ENCODE measurements around the gene TNNT1. TPM values are rescaled to one million over a fixed set of nuclear protein-coding genes. Genes with fewer than 3 reads are reported as not detected.

Gene TNNT1
- total and polyA plus RNA-seq, 2 experiments from 2014 or later: 11.5 to 32.1 TPM

GRCh38 chr19:55085923-55086715 lies 62.9 kb downstream of the TNNT1 start:
- WGBS (ENCODE audit: low lambda C conversion rate, missing lambda C conversion rate): 44% methylated on average over 30 of the region's 35 CpGs
- peak overlapping the region; percentile 1 for H3K4me3 ChIP-seq
- H3K4me2 ChIP-seq: peak overlapping the region; percentile 91
- peaks cover 29% of the 10 kb centered on the region for H3K27me3 ChIP-seq
- no peaks in the 10 kb centered on the region for H3K9me2 ChIP-seq (replicated peaks; ENCODE audit: insufficient read depth)
- no peaks in the 10 kb centered on the region for H3K9me3 ChIP-seq (ENCODE audit: low read depth)
- H3K36me3 ChIP-seq (replicated peaks; ENCODE audit: insufficient read depth, low read depth): no peaks in the 10 kb centered on the region
- H2AFZ ChIP-seq: no peak overlapping the region
- no peaks in the 10 kb centered on the region for H3K79me2 ChIP-seq
- no peak overlapping the region for H3K27ac ChIP-seq
- DNase-seq (ENCODE audit: low spot score): no peak
- peaks cover 15% of the 10 kb centered on the region for H4K20me1 ChIP-seq (ENCODE audit: insufficient read depth, poor library complexity, severe bottlenecking)
- H3K4me1 ChIP-seq (ENCODE audit: insufficient read depth): peaks cover 14% of the 10 kb centered on the region
- no peak for TF ChIP-seq EZH2phosphoT487 (IDR thresholded peaks at IDR 0.05; ENCODE audit: low read depth, severe bottlenecking, unreplicated experiment)
- TF ChIP-seq CTCF (IDR thresholded peaks at IDR 0.05; ENCODE audit: poor library complexity): no peak
- no peak for TF ChIP-seq EZH2 (IDR thresholded peaks at IDR 0.05; ENCODE audit: borderline replicate concordance)

- Histone ChIP-seq H3K4me3 (no peak overlapping the region), H3K4me2 (no peak overlapping the region), H3K36me3 (replicated peaks; ENCODE audit: insufficient read depth, low read depth) (no peaks in the 10 kb centered on the region), H3K27ac (no peak overlapping the region), H3K4me1 (ENCODE audit: insufficient read depth) (peaks cover 23% of the 10 kb centered on the region), H2AFZ (no peak overlapping the region), H3K79me2 (no peaks in the 10 kb centered on the region), H3K27me3 (peaks cover 39% of the 10 kb centered on the region), H3K9me3 (ENCODE audit: low read depth) (no peaks in the 10 kb centered on the region), H4K20me1 (ENCODE audit: insufficient read depth, poor library complexity, severe bottlenecking) (peaks cover 15% of the 10 kb centered on the region), H3K9me2 (replicated peaks; ENCODE audit: insufficient read depth) (no peaks in the 10 kb centered on the region)
- TF ChIP-seq EZH2phosphoT487 (IDR thresholded peaks at IDR 0.05; ENCODE audit: low read depth, severe bottlenecking, unreplicated experiment): no peak
- no peak for TF ChIP-seq EZH2 (IDR thresholded peaks at IDR 0.05; ENCODE audit: borderline replicate concordance)
- no peak for TF ChIP-seq CTCF (IDR thresholded peaks at IDR 0.05; ENCODE audit: poor library complexity)
- DNase-seq (ENCODE audit: low spot score): no peak
- WGBS (ENCODE audit: low lambda C conversion rate, missing lambda C conversion rate): 96% methylated on average over 10 of the region's 10 CpGs
Measured at GRCh38 chr19:55084416-55084815, 64.6 kb downstream of the TNNT1 start.

- H3K27ac ChIP-seq: no peak overlapping the region
- H3K4me1 ChIP-seq (ENCODE audit: insufficient read depth): peaks cover 23% of the 10 kb centered on the region
- H3K79me2 ChIP-seq: no peaks in the 10 kb centered on the region
- H3K4me3 ChIP-seq: no peak overlapping the region
- peaks cover 13% of the 10 kb centered on the region for H4K20me1 ChIP-seq (ENCODE audit: insufficient read depth, poor library complexity, severe bottlenecking)
- no peaks in the 10 kb centered on the region for H3K9me3 ChIP-seq (ENCODE audit: low read depth)
- H3K9me2 ChIP-seq (replicated peaks; ENCODE audit: insufficient read depth): no peaks in the 10 kb centered on the region
- no peak for DNase-seq (ENCODE audit: low spot score)
- no peaks in the 10 kb centered on the region for H3K36me3 ChIP-seq (replicated peaks; ENCODE audit: insufficient read depth, low read depth)
- no peak overlapping the region for H2AFZ ChIP-seq
- WGBS (ENCODE audit: low lambda C conversion rate, missing lambda C conversion rate): 85% methylated on average over 37 of the region's 42 CpGs
- peaks cover 45% of the 10 kb centered on the region for H3K27me3 ChIP-seq
- no peak for TF ChIP-seq CTCF (IDR thresholded peaks at IDR 0.05; ENCODE audit: poor library complexity)
- no peak for TF ChIP-seq EZH2 (IDR thresholded peaks at IDR 0.05; ENCODE audit: borderline replicate concordance)
- TF ChIP-seq EZH2phosphoT487 (IDR thresholded peaks at IDR 0.05; ENCODE audit: low read depth, severe bottlenecking, unreplicated experiment): no peak
- H3K4me2 ChIP-seq: no peak overlapping the region
Measured at GRCh38 chr19:55083004-55083850, 65.8 kb downstream of the TNNT1 start.

Small RNA genes lying within 50 kb of the gene (microRNA-seq; reads per million reads assigned to microRNA genes)
- not detected for gene MIR7975

Small RNA genes lying within 50 kb of the gene (small RNA-seq; reads per million reads assigned to genes)
- gene MIR7975 (not detected), gene RF01210 (not detected)

Other genes starting within 250 kb of the TNNT1 start
- gene NCR1, start 243.1 kb downstream of the TNNT1 start, total RNA-seq: 0.44 TPM in 1 of 2 replicates, not detected in the other
- not detected in 2 replicates for gene NCR1, start 243.1 kb downstream of the TNNT1 start, polyA plus RNA-seq
- gene NLRP7, start 201.7 kb downstream of the TNNT1 start, total RNA-seq: not detected in 2 replicates
- not detected in 2 replicates for gene NLRP7, start 201.7 kb downstream of the TNNT1 start, polyA plus RNA-seq
- gene NLRP2, start 182.8 kb downstream of the TNNT1 start, total RNA-seq: 37.1 and 40.2 TPM in 2 replicates
- gene NLRP2, start 182.8 kb downstream of the TNNT1 start, polyA plus RNA-seq: 16.5 and 22.1 TPM in 2 replicates
- 0.07 TPM in 1 of 2 replicates, not detected in the other for gene GP6, start 110.9 kb downstream of the TNNT1 start, total RNA-seq
- 0.24 and 0.93 TPM in 2 replicates for gene GP6, start 110.9 kb downstream of the TNNT1 start, polyA plus RNA-seq
- gene RDH13, start 86.1 kb downstream of the TNNT1 start, total RNA-seq: 14.5 and 17.3 TPM in 2 replicates
- gene RDH13, start 86.1 kb downstream of the TNNT1 start, polyA plus RNA-seq: 17.7 and 21.9 TPM in 2 replicates
- 20.5 and 25.7 TPM in 2 replicates for gene EPS8L1, start 73.3 kb downstream of the TNNT1 start, total RNA-seq
- gene EPS8L1, start 73.3 kb downstream of the TNNT1 start, polyA plus RNA-seq: 33.8 and 49.6 TPM in 2 replicates
- 69.7 and 71.8 TPM in 2 replicates for gene PPP1R12C, start 31.6 kb downstream of the TNNT1 start, total RNA-seq
- 74.5 and 83.6 TPM in 2 replicates for gene PPP1R12C, start 31.6 kb downstream of the TNNT1 start, polyA plus RNA-seq
- gene TNNI3, start 8.5 kb upstream of the TNNT1 start, total RNA-seq: 1.4 and 2.9 TPM in 2 replicates
- 1.4 and 1.6 TPM in 2 replicates for gene TNNI3, start 8.5 kb upstream of the TNNT1 start, polyA plus RNA-seq
- 0.17 and 1.9 TPM in 2 replicates for gene DNAAF3, start 17.4 kb upstream of the TNNT1 start, total RNA-seq
- gene DNAAF3, start 17.4 kb upstream of the TNNT1 start, polyA plus RNA-seq: 3.8 and 4.9 TPM in 2 replicates
- 0.60 and 1.4 TPM in 2 replicates for gene SYT5, start 31.1 kb upstream of the TNNT1 start, total RNA-seq
- gene SYT5, start 31.1 kb upstream of the TNNT1 start, polyA plus RNA-seq: 0.86 and 0.98 TPM in 2 replicates
- 30.9 and 31.5 TPM in 2 replicates for gene PTPRH, start 60.3 kb upstream of the TNNT1 start, total RNA-seq
- 7.2 and 7.3 TPM in 2 replicates for gene PTPRH, start 60.3 kb upstream of the TNNT1 start, polyA plus RNA-seq
- gene TMEM86B, start 79.6 kb upstream of the TNNT1 start, total RNA-seq: 18.6 and 21.1 TPM in 2 replicates
- gene TMEM86B, start 79.6 kb upstream of the TNNT1 start, polyA plus RNA-seq: 48.6 and 62.3 TPM in 2 replicates
- 37.1 and 39.5 TPM in 2 replicates for gene PPP6R1, start 109.8 kb upstream of the TNNT1 start, total RNA-seq
- 76.0 and 79.3 TPM in 2 replicates for gene PPP6R1, start 109.8 kb upstream of the TNNT1 start, polyA plus RNA-seq
- 31.5 and 33.9 TPM in 2 replicates for gene HSPBP1, start 130.9 kb upstream of the TNNT1 start, total RNA-seq
- 52.2 and 54.5 TPM in 2 replicates for gene HSPBP1, start 130.9 kb upstream of the TNNT1 start, polyA plus RNA-seq
- gene BRSK1, start 134.8 kb upstream of the TNNT1 start, total RNA-seq: 3.3 and 13.2 TPM in 2 replicates
- 2.4 and 2.7 TPM in 2 replicates for gene BRSK1, start 134.8 kb upstream of the TNNT1 start, polyA plus RNA-seq
- gene TMEM150B, start 176.1 kb upstream of the TNNT1 start, total RNA-seq: 10.6 and 25.4 TPM in 2 replicates
- gene TMEM150B, start 176.1 kb upstream of the TNNT1 start, polyA plus RNA-seq: 8.1 and 9.2 TPM in 2 replicates
- 13.6 and 22.8 TPM in 2 replicates for gene KMT5C, start 190.7 kb upstream of the TNNT1 start, total RNA-seq
- 23.6 and 38.0 TPM in 2 replicates for gene KMT5C, start 190.7 kb upstream of the TNNT1 start, polyA plus RNA-seq
- gene COX6B2, start 205.5 kb upstream of the TNNT1 start, total RNA-seq: 0.20 and 0.50 TPM in 2 replicates
- 4.5 and 7.8 TPM in 2 replicates for gene COX6B2, start 205.5 kb upstream of the TNNT1 start, polyA plus RNA-seq
- not detected in 2 replicates for gene GARIN5B, start 214.1 kb upstream of the TNNT1 start, total RNA-seq
- 0.18 TPM in 1 of 2 replicates, not detected in the other for gene GARIN5B, start 214.1 kb upstream of the TNNT1 start, polyA plus RNA-seq
- 1.4 and 4.4 TPM in 2 replicates for gene IL11, start 221.3 kb upstream of the TNNT1 start, total RNA-seq
- 6.6 and 8.5 TPM in 2 replicates for gene IL11, start 221.3 kb upstream of the TNNT1 start, polyA plus RNA-seq
- gene TMEM190, start 227.6 kb upstream of the TNNT1 start, total RNA-seq: not detected in 2 replicates
- gene TMEM190, start 227.6 kb upstream of the TNNT1 start, polyA plus RNA-seq: 6.6 and 13.0 TPM in 2 replicates
- gene TMEM238, start 235.1 kb upstream of the TNNT1 start, total RNA-seq: 1.8 and 9.1 TPM in 2 replicates
- gene TMEM238, start 235.1 kb upstream of the TNNT1 start, polyA plus RNA-seq: 29.6 and 39.2 TPM in 2 replicates
- gene RPL28, start 236.7 kb upstream of the TNNT1 start, total RNA-seq: 604 and 984 TPM in 2 replicates
- 410 and 437 TPM in 2 replicates for gene RPL28, start 236.7 kb upstream of the TNNT1 start, polyA plus RNA-seq